Measurements from ENCODE around the gene ADAT1.

ADAT1 gene, protein sequence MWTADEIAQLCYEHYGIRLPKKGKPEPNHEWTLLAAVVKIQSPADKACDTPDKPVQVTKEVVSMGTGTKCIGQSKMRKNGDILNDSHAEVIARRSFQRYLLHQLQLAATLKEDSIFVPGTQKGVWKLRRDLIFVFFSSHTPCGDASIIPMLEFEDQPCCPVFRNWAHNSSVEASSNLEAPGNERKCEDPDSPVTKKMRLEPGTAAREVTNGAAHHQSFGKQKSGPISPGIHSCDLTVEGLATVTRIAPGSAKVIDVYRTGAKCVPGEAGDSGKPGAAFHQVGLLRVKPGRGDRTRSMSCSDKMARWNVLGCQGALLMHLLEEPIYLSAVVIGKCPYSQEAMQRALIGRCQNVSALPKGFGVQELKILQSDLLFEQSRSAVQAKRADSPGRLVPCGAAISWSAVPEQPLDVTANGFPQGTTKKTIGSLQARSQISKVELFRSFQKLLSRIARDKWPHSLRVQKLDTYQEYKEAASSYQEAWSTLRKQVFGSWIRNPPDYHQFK

GRCh38 chr16:75622761-75623605, at the start of gene ADAT1:
TSS of gene ADAT1 (minus strand) at chr16:75623281. CDS start at chr16:75620799, 2,482 bp downstream.
- peak within 1 kb of the TSS; percentile 96 for H3K27ac Mint-ChIP-seq

GRCh38 chr16:75667503-75667902, 44.4 kb upstream of the ADAT1 start:
- no peaks in the 10 kb centered on the region for H3K36me3 Mint-ChIP-seq (ENCODE audit: low read depth)
- H3K27me3 Mint-ChIP-seq, result no peaks in the 10 kb centered on the region
- H3K9me3 Mint-ChIP-seq, result no peaks in the 10 kb centered on the region
- H3K4me1 Mint-ChIP-seq (ENCODE audit: low read depth), result no peaks in the 10 kb centered on the region
- no peak overlapping the region for H3K27ac Mint-ChIP-seq
- H3K4me3 Mint-ChIP-seq, result no peak overlapping the region

More at GRCh38 chr16:75622761-75623605, at the start of gene ADAT1:
- peaks cover 30% of the 10 kb centered on the region for H3K4me1 Mint-ChIP-seq (ENCODE audit: low read depth)
- H3K9me3 Mint-ChIP-seq, result no peaks in the 10 kb centered on the region
- no peaks in the 10 kb centered on the region for H3K27me3 Mint-ChIP-seq
- peak within 1 kb of the TSS; percentile 96 for H3K4me3 Mint-ChIP-seq
- H3K36me3 Mint-ChIP-seq (ENCODE audit: low read depth), result peaks cover 59% of the 10 kb centered on the region

GRCh38 chr16:75660726-75661302, 37.7 kb upstream of the ADAT1 start:
- H3K27ac Mint-ChIP-seq, result no peak overlapping the region
- no peaks in the 10 kb centered on the region for H3K9me3 Mint-ChIP-seq

GRCh38 chr16:75660321-75660720, 37.2 kb upstream of the ADAT1 start:
- H3K4me1 Mint-ChIP-seq (ENCODE audit: low read depth), result no peaks in the 10 kb centered on the region
- H3K36me3 Mint-ChIP-seq (ENCODE audit: low read depth), result peaks cover 28% of the 10 kb centered on the region
- no peak overlapping the region for H3K27ac Mint-ChIP-seq

More at GRCh38 chr16:75660726-75661302, 37.7 kb upstream of the ADAT1 start:
- H3K4me3 Mint-ChIP-seq, result no peak overlapping the region
- H3K27me3 Mint-ChIP-seq, result no peaks in the 10 kb centered on the region
- peaks cover 24% of the 10 kb centered on the region for H3K36me3 Mint-ChIP-seq (ENCODE audit: low read depth)
- no peaks in the 10 kb centered on the region for H3K4me1 Mint-ChIP-seq (ENCODE audit: low read depth)

GRCh38 chr16:75658175-75658574, 35.1 kb upstream of the ADAT1 start:
- Mint-ChIP-seq H3K27ac (no peak overlapping the region), H3K4me3 (no peak overlapping the region), H3K36me3 (ENCODE audit: low read depth) (peaks cover 43% of the 10 kb centered on the region), H3K27me3 (no peaks in the 10 kb centered on the region), H3K4me1 (ENCODE audit: low read depth) (peaks cover 12% of the 10 kb centered on the region), H3K9me3 (no peaks in the 10 kb centered on the region)

More at GRCh38 chr16:75660321-75660720, 37.2 kb upstream of the ADAT1 start:
- no peaks in the 10 kb centered on the region for H3K27me3 Mint-ChIP-seq
- no peaks in the 10 kb centered on the region for H3K9me3 Mint-ChIP-seq
- no peak overlapping the region for H3K4me3 Mint-ChIP-seq

DNA sequence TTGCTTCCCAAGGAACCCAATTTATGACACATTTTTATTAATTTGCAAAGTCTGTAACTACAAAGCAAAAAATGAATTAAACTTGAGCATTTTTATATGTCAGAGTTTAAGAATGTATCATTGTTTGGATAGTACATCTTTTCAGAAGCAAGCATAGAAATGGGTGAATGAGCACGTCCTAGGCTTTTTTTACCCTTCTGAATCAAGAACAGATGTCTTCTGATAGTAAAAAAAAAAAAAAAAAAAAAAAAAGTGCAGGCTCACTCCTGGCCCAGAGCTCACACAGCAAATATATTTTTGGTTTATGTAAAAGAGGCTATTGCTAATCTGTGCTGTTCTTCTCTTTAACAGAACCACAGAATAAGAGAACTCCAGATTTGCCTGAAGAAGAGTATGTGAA, 30.8 kb upstream of the ADAT1 start:
- Mint-ChIP-seq H3K9me3 (no peaks in the 10 kb centered on the region), H3K4me3 (no peak overlapping the region), H3K4me1 (ENCODE audit: low read depth) (peaks cover 47% of the 10 kb centered on the region), H3K36me3 (ENCODE audit: low read depth) (peaks cover 58% of the 10 kb centered on the region), H3K27me3 (no peaks in the 10 kb centered on the region), H3K27ac (peak overlapping the region; percentile 85)

DNA sequence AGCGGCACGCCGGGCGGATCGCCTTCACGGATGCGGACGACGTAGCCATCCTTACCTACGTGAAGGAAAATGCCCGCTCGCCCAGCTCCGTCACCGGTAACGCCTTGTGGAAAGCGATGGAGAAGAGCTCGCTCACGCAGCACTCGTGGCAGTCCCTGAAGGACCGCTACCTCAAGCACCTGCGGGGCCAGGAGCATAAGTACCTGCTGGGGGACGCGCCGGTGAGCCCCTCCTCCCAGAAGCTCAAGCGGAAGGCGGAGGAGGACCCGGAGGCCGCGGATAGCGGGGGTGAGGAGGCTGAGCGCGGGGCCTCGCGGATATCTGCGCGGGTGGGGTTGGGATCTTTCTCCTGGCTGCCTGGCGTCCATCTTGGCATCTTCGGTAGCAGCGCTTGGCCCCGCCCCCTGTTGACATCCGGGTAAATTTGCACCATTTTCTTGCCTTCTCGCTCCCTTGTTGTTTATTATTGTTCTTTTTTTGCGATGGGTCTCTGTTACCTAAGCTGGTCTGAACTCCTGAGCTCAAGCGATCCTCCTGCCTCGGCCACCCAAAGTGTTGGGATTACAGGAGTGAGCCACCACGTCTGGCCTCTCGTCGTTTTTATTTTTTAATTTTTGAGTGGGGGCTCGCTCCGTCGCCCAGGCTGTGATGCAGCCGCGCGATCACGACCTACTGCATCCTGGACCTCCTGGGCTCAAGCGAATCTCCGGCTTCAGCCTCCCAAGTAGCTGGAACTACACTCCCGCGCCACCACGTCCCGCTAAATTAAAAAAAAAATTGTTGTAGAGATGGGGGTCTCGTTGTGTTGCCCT, 25.4 kb upstream of the ADAT1 start:
- H3K9me3 Mint-ChIP-seq, result no peaks in the 10 kb centered on the region
- H3K36me3 Mint-ChIP-seq (ENCODE audit: low read depth), result peaks cover 42% of the 10 kb centered on the region
- no peaks in the 10 kb centered on the region for H3K27me3 Mint-ChIP-seq
- peak overlapping the region; percentile 86 for H3K4me3 Mint-ChIP-seq
- H3K4me1 Mint-ChIP-seq (ENCODE audit: low read depth), result peaks cover 69% of the 10 kb centered on the region
- H3K27ac Mint-ChIP-seq, result peak overlapping the region; percentile 94

- H3K27ac Mint-ChIP-seq, result peak within 1 kb of the TSS; percentile 98
- no peaks in the 10 kb centered on the region for H3K27me3 Mint-ChIP-seq
- H3K4me1 Mint-ChIP-seq (ENCODE audit: low read depth), result peaks cover 66% of the 10 kb centered on the region
- H3K9me3 Mint-ChIP-seq, result no peaks in the 10 kb centered on the region
- peaks cover 47% of the 10 kb centered on the region for H3K36me3 Mint-ChIP-seq (ENCODE audit: low read depth)
- peak within 1 kb of the TSS; percentile 86 for H3K4me3 Mint-ChIP-seq
These were observed 24.6 kb upstream of the ADAT1 start, which contains the start of the genes KARS1 and TERF2IP for GRCh38 chr16:75647492-75648264. TSS of gene KARS1 (minus strand) at chr16:75647665. CDS start at chr16:75647639, 26 bp downstream. TSS of gene TERF2IP (plus strand) at chr16:75647773. CDS start at chr16:75647883, 110 bp downstream.

- Mint-ChIP-seq H3K27me3 (no peaks in the 10 kb centered on the region), H3K36me3 (ENCODE audit: low read depth) (peaks cover 52% of the 10 kb centered on the region), H3K4me3 (peak overlapping the region; percentile 86), H3K4me1 (ENCODE audit: low read depth) (peaks cover 64% of the 10 kb centered on the region), H3K27ac (peak overlapping the region; percentile 98), H3K9me3 (no peaks in the 10 kb centered on the region)
These were observed 24.0 kb upstream of the ADAT1 start for GRCh38 chr16:75647112-75647491.

DNA sequence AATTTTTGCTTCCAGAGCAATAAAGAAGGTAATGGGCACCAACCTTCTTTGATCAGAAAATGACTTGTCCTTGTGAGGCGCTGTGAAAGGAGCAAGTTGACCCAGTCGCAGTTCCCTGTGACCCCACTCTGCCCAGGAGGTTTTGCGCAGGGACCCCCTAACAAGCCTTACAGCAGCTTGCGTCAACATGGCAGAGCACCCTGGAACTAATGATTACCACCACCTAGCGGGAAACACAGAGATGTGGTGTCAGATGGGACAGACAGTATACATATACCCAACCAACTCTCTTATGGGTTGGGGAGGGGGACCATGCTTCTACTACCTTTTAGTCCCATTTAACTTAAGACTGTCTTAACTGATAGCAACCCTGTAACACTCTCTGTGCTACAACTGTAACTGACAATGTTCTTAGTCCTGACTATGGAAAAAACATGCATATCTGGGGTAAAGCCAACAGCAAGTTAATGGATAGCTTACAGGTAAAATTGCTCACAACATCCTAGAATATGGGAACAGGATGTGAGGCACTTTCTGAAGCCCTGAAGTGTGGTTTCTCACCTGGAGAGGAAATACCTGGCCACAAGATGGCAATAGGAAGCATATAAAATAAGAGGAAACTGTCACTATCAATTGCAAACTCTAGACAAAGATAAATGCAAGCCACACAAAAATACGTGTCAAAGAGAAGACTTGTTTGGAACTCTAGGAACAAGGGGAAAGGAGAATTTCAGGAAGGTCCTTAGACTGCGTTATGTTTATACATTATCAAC, 21.3 kb upstream of the ADAT1 start:
- Mint-ChIP-seq H3K4me3 (peak overlapping the region; percentile 86), H3K9me3 (no peaks in the 10 kb centered on the region), H3K27me3 (no peaks in the 10 kb centered on the region), H3K4me1 (ENCODE audit: low read depth) (peaks cover 44% of the 10 kb centered on the region), H3K27ac (peak overlapping the region; percentile 64), H3K36me3 (ENCODE audit: low read depth) (peaks cover 61% of the 10 kb centered on the region)

GRCh38 chr16:75640598-75640997, 17.5 kb upstream of the ADAT1 start:
- peaks cover 80% of the 10 kb centered on the region for H3K36me3 Mint-ChIP-seq (ENCODE audit: low read depth)
- no peaks in the 10 kb centered on the region for H3K27me3 Mint-ChIP-seq
- no peaks in the 10 kb centered on the region for H3K9me3 Mint-ChIP-seq
- H3K27ac Mint-ChIP-seq, result no peak overlapping the region
- H3K4me1 Mint-ChIP-seq (ENCODE audit: low read depth), result peaks cover 37% of the 10 kb centered on the region
- H3K4me3 Mint-ChIP-seq, result no peak overlapping the region

DNA sequence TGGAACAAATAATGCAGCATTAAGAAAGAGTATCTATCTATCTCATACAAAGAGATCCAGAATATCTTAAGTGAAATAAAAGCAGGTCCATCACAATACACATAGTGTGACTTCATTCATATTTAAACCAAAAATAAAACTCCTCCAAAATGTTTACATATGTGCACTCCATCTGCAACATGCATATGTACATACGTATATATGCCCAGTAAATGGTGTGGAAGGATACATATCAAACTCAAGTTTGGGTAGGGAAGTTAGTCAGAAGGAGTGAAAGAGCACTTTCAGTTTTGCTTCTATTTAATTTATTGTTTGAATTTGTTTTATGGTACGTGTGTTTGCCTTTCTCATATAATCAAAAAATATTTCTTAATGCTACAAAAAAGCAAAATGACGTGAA, 12.0 kb upstream of the ADAT1 start:
- Mint-ChIP-seq H3K27me3 (no peaks in the 10 kb centered on the region), H3K27ac (no peak overlapping the region), H3K4me1 (ENCODE audit: low read depth) (peaks cover 3% of the 10 kb centered on the region), H3K9me3 (no peaks in the 10 kb centered on the region), H3K36me3 (ENCODE audit: low read depth) (peaks cover 81% of the 10 kb centered on the region), H3K4me3 (no peak overlapping the region)

- Mint-ChIP-seq H3K27ac (no peak overlapping the region), H3K4me1 (ENCODE audit: low read depth) (peaks cover 9% of the 10 kb centered on the region), H3K36me3 (ENCODE audit: low read depth) (peaks cover 84% of the 10 kb centered on the region), H3K27me3 (no peaks in the 10 kb centered on the region), H3K9me3 (no peaks in the 10 kb centered on the region), H3K4me3 (no peak overlapping the region)
These were observed 9.8 kb upstream of the ADAT1 start for GRCh38 chr16:75632857-75633256.
